Left colon (tissue), 2 donors: ENCODE results near the gene DRG1. TPM values are rescaled to one million over a fixed set of nuclear protein-coding genes. Genes with fewer than 3 reads are reported as not detected.

Experiments
- total RNA-seq, 2 donors: library from RNA; stranded (reverse); fragmentation: NEBNext Ultra II Directional; extraction: Animal tissue kit (Norgen Biotek cat#: 25700); gene quantifications; one replicate each; pipeline ENCODE4 v1.2.1, GENCODE V29; 2021
- donor health status: DM: no; HTN: no; CAD: no.
- donor health status: DM: yes; HTN: yes; CAD: no.

DRG1 gene
- total RNA-seq, 2 donors from 2014 or later = 29.9 to 34.5 TPM

Other genes starting within 250 kb of the DRG1 start
- gene RNF185, start 239.4 kb upstream of the DRG1 start, total RNA-seq = 10 to 100 TPM; 36.6 to 40.5 TPM
- 100 to 1,000 TPM; 102 to 142 TPM for gene LIMK2, start 187.3 kb upstream of the DRG1 start, total RNA-seq
- gene PIK3IP1, start 107.1 kb upstream of the DRG1 start, total RNA-seq = 10 to 100 TPM in 1 of 2 donors, 1 to 10 TPM in 1; 8.1 to 21.9 TPM
- 10 to 100 TPM; 11.0 to 15.0 TPM for gene PATZ1, start 53.3 kb upstream of the DRG1 start, total RNA-seq
- gene EIF4ENIF1, start 90.2 kb downstream of the DRG1 start, total RNA-seq = 10 to 100 TPM; 27.1 to 27.3 TPM
- 10 to 100 TPM; 39.9 to 40.3 TPM for gene SFI1, start 96.9 kb downstream of the DRG1 start, total RNA-seq